ENCODE results near the gene PDZRN3.

The PDZRN3 gene

GRCh38 chr3:73448041-73448440 is 176.7 kb downstream of the PDZRN3 start:
- no peak for DNase-seq

GRCh38 chr3:73447111-73447510 is 177.6 kb downstream of the PDZRN3 start:
- no peak for DNase-seq

GRCh38 chr3:73446467-73447110 is 178.2 kb downstream of the PDZRN3 start:
- no peak for DNase-seq

GRCh38 chr3:73442886-73443285 is 181.9 kb downstream of the PDZRN3 start:
- DNase-seq: no peak

GRCh38 chr3:73442152-73442551 is 182.6 kb downstream of the PDZRN3 start:
- DNase-seq: no peak

GRCh38 chr3:73437828-73438227 is 186.9 kb downstream of the PDZRN3 start:
- no peak for DNase-seq

- DNase-seq: no peak
Measured at GRCh38 chr3:73435055-73435454, 189.7 kb downstream of the PDZRN3 start.

GRCh38 chr3:73433687-73434086 is 191.1 kb downstream of the PDZRN3 start:
- no peak for DNase-seq

- DNase-seq: no peak
Measured at GRCh38 chr3:73433079-73433478, 191.7 kb downstream of the PDZRN3 start.

GRCh38 chr3:73432706-73433032 is 192.1 kb downstream of the PDZRN3 start:
- no peak for DNase-seq

GRCh38 chr3:73432023-73432705 is 192.6 kb downstream of the PDZRN3 start:
- peak in 1 of 2 experiments; percentile 18 for DNase-seq

GRCh38 chr3:73431183-73431900 is 193.4 kb downstream of the PDZRN3 start:
- no peak for DNase-seq

- no peak for DNase-seq
Measured at GRCh38 chr3:73427048-73427706, 197.6 kb downstream of the PDZRN3 start.

- no peak for DNase-seq
Measured at GRCh38 chr3:73426606-73427005, 198.1 kb downstream of the PDZRN3 start.

GRCh38 chr3:73423116-73423515 is 201.6 kb downstream of the PDZRN3 start:
- DNase-seq: no peak

GRCh38 chr3:73422571-73422970 is 202.2 kb downstream of the PDZRN3 start:
- DNase-seq: no peak

GRCh38 chr3:73419942-73420341 is 204.8 kb downstream of the PDZRN3 start:
- DNase-seq: no peak

- DNase-seq: no peak
Measured at GRCh38 chr3:73419179-73419803, 205.4 kb downstream of the PDZRN3 start.

- no peak for DNase-seq
Measured at GRCh38 chr3:73418681-73419080, 206.1 kb downstream of the PDZRN3 start.

GRCh38 chr3:73415118-73415517 is 209.6 kb downstream of the PDZRN3 start:
- no peak for DNase-seq

- DNase-seq: no peak
Measured at GRCh38 chr3:73413619-73414018, 211.1 kb downstream of the PDZRN3 start.

- no peak for DNase-seq
Measured at GRCh38 chr3:73411993-73412392, 212.7 kb downstream of the PDZRN3 start.

GRCh38 chr3:73411545-73411944 is 213.2 kb downstream of the PDZRN3 start:
- no peak for DNase-seq
